Measurements from ENCODE around the gene CDKN2B-AS1.

CDKN2B-AS1 gene

DNA sequence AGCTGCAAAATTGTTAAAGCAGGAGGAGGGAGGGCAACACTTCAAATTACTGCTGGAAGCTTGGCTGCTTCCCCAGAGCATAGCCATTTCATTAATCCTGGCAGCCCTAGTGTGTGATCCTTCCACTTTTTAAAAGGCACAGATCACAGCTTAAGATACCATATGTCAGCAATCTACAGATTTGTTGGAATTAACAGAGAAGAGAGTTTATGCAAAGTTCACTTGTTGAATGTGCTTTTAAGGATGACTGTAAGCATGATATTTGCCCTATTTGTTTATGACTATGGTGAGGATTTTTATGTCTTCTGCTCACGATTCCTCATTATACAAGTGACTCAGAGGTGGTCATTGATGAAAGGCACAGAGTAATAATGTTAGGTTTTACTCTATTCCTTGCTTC is 170.6 kb downstream of the CDKN2B-AS1 start:
- DNase-seq: no peak

GRCh38 chr9:22169243-22169642 is 174.7 kb downstream of the CDKN2B-AS1 start:
- DNase-seq: no peak

DNA sequence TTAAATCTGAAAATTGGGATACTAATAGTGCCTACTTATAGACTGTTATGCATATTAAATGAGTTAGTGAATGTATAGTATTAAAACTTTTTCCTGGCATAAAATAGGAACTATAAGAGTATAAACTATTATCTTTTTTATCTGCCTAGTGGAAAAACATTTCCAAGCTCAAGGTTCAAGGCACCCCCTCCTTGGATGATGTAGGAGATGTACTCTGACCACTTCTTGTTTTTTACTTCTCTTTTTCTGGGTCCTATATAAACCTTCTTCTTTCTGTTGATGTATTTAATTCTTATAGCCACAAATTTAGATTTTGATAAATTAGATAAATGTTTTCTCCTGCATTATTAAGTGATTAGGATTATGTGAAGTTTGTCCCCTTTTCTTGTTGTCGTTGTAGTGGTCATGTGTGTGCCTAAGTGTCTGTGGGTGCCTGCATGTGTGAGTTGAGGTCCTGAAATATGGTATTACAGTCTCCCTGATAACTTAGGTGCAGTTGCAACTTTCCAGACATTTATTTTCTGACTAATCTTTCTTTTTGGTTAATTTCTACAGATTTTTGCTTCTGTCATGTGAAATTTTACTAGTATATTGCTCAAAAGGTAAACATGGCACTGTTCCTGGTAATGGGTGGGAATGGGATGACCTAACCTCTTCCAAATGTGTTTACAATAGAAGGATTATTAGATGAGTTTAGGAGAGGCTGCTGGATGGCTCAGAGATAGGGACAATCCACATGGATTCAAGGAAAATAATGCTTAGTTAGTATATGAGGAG is 175.3 kb downstream of the CDKN2B-AS1 start:
- DNase-seq: no peak

All from cerebellar nuclear complex (tissue), 1 donor.